ENCODE data around the gene RBM20.
"Not testable (repeated sequence)": the region's sequence is repeated elsewhere in the genome, so short reads cannot be mapped to it uniquely, and the experiment has no call there.

RBM20 gene

GRCh38 chr10:110679486-110680272 is 35.5 kb downstream of the RBM20 start:
- DNase-seq (ENCODE audit: low read depth) = no peak

DNA sequence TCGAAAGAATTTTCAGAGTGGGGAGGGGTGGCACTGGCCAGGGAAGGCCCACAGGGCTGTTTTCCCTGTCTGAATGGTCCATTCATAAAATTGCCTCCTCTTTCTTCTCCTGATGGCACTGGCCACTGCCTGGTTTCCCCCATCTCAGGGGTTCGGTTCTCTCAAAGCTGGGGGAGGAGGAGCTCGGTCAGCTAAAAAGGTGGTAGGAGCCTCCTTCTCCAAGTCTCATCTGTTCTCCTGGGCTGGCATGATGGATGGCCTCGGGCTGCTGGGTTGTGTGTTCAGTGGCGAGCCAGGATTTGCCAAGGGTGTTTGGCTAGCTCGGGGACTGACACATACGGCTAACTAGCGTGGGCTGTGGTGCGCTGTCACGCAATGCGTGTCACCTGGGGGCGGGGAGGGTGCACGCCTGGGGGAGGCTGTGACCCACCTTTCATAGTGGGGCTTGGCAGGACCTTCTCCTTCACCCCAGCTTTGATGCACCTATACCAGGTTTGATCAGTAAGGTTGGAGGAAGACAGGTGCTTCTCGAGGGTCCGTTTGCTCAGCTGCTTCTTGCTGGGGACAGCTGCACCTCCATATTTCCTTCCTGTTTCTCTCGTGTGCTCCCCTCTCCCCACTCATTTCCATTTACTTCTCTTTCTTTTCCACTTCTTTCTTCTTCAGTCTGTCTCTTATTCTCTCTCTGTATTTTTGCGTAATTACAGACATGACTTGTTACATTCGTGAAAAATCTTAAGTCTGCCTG is 36.3 kb downstream of the RBM20 start:
- DNase-seq (ENCODE audit: low read depth) = no peak

DNA sequence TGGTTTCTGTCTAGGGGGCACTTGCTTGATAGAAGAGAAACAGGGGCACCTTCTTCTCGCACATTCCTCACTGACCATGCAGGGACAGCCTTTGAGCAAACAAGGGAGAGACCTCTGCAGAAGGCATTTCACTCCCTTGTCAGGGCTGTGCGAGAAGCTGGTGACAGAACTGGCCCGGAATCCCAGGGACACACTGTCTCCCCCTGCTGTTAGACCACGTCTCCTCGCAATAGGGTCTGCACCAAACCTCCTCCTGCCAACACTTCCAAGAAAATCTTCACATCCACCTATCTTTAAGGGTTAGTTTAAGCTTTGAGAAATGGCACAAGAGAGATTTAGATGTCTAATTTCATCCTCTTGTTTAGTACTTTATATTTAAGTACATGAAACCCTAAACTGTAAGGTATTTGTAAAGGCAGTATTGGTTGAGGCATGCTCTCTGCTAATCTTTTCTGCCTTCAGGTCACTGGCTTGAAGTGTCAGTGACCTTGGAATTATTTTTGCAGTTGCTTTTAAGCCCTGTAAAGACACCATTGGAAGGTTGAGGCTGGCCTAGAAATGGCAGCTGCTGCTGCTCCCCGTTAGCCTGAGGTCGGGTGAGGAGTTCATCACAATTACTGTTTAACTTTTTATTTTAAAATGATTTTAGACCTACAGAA is 37.0 kb downstream of the RBM20 start:
- DNase-seq (ENCODE audit: low read depth) = no peak

GRCh38 chr10:110682348-110682747 is 38.2 kb downstream of the RBM20 start:
- no peak for DNase-seq (ENCODE audit: low read depth)

GRCh38 chr10:110684800-110685446 is 40.8 kb downstream of the RBM20 start:
- no peak for DNase-seq (ENCODE audit: low read depth)

DNA sequence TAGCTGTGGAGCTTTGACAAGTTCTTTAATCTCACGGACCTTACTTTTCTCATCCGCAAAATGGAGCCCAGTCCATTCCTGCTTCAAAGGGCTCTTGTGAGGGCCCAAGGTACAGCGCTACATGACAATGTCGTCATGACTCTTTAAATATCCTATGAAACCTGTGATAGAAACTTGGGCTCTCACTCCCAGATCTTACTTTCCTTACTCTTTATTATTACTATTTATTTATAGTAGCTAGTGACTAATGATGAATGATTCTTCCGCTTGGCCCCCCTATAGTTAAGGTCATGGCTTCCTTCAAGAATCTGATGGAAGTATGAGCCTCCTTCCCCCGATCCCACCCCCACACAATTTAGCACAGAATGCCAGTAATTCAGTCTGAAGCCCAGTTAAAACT is 41.9 kb downstream of the RBM20 start:
- no peak for DNase-seq (ENCODE audit: low read depth)

DNA sequence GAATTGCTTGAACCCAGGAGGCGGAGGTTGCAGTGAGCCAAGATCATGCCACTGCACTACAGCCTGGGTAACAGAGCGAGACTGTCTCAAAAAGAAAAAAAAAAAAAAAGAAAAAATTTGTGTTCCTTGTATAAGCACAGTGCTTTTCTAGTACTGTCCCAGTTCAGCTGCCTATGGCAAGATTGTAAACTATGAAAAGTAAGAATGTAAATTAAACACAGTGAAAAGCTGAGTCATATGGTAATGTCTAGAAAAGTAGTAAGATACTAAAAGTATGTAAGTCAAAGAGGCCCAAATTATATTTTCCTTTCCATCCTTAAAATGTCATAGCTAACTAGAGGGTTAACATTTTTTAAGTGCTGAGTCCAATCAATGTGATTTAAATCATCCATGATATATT is 42.8 kb downstream of the RBM20 start:
- no peak for DNase-seq (ENCODE audit: low read depth)

DNA sequence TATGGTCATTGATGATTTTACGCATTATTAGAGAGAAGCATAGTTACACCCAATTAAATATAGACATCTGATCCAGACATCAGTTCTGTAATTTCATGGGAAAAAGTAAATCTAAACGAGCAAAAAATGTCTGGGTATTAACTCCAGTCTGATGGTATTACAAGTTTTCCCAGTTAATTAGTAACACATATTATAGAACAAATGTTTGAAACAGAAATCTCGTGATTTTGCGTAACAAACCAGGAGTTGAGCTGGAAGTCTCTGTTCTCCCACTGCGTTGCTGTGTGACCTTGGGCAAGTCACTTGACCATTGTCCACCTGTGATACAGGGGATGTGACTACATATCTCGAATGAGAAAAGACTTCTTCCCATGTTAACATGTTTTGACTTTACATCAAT is 43.3 kb downstream of the RBM20 start:
- DNase-seq (ENCODE audit: low read depth) = no peak

DNA sequence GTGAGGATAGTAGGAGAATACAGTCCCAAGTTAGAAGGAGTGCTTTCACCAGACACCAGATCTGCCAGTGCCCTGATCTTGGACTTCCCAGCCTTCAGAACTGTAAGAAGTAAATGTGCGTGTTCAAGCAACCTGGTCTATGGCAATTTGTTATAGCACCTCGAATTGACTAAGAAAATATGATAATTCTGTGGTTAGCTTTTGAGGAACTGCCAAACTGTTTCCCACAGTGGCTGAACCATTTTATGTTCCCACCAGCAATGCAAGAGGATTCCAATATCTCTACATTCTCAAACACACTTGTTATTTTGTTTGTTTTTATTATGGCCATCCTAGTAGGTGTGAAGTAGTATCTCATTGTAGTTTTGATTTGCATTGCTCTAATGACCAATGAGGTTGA is 47.0 kb downstream of the RBM20 start:
- DNase-seq (ENCODE audit: low read depth) = no peak

DNA sequence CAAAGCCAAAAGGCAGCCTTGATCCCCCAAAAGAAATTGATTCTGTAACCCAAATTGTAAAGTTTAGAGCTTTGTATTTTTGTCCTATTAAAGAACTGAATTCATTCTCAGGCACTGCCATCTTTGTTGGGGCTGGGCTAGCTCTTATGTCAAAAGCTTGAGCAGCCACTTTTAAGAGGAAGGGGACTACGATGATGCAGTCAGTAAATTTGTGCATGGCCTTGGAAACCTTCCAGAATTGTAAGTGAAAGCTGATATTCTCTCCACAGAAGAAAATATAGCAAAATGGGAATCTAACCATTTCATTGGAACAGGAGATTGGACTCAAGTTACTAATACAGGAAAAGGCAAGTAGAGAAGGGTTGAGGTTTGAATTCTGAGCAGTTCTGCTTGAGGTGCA is 50.1 kb downstream of the RBM20 start:
- DNase-seq (ENCODE audit: low read depth) = no peak

- DNase-seq (ENCODE audit: low read depth) = no peak
Measured at GRCh38 chr10:110694820-110695538, 50.8 kb downstream of the RBM20 start.

- DNase-seq (ENCODE audit: low read depth) = no peak
Measured at GRCh38 chr10:110695539-110695886, 51.4 kb downstream of the RBM20 start.

DNA sequence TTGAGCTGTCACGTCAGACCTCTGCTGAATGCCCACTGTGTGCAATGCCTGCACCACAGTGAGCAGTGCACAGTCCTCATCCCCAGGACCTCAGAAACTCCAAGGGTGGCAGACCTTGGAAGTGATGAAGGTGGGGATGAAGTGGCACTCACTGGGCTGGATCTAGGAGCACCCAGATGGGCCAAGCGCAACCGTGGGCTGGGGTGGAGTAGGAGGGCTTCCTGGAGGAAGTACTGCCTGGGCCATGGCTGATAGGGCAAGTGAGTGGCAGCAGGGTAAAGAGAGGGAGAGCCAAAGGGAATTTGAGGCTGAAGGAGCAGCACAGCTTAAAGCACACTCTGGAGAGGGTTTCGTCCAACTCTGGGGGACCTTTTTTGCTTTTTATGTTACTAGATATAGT is 52.3 kb downstream of the RBM20 start:
- no peak for DNase-seq (ENCODE audit: low read depth)

GRCh38 chr10:110698340-110698739 is 54.2 kb downstream of the RBM20 start:
- no peak for DNase-seq (ENCODE audit: low read depth)

DNA sequence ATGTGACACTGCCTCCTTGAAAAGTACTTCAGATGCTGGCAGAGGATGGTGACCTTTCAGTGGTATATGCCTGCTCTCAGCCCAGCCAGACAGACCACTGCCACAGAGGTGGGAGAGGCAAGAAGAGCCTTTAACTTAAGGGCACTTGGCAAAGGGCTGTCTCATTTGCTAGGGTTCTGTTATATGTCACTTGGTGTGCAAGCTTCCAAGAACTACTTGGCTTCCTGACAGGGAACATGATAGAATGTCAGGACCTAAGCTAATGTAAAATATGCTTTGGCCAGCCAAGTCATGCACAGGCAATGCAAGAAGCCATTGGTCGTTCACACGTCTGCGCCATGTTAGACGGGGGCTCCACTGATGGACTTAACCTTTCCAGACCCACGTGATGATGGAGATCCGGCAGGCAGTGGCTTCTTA is 54.7 kb downstream of the RBM20 start:
- no peak for DNase-seq (ENCODE audit: low read depth)

GRCh38 chr10:110699859-110700468 is 55.8 kb downstream of the RBM20 start:
- no peak for DNase-seq (ENCODE audit: low read depth)

DNA sequence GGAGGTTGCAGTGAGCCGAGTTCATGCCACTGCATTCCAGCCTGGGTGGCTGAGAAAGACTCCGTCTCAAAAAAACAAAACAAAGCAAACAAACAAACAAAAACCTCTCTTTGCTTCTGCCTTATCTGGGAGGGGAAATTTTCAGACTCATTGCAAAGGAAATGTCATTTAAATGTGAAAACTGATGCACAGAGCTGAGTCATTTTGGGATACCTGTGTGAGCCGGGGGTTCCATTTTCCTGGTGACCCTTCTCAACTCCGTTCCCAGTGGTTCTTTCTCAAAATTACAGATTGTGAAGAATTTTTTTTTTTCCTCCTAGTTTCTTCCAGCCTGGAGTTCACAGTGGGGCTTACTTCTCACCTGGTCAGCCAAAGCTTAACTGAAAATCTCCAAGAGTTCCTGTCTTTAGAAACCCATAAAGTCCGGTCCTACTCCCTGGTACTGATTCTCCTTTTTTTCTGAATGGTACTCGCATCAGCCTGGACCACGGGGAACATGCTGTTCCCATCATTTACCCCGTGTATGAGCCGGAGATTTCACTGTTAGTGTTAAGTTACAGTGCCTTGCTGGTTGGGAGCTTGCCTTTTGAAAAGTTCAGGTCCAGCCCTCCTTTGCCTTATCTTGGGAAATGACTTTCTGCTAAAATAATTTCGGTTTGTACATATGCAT is 56.9 kb downstream of the RBM20 start:
- DNase-seq (ENCODE audit: low read depth) = no peak

GRCh38 chr10:110701617-110701971 is 57.5 kb downstream of the RBM20 start:
- DNase-seq (ENCODE audit: low read depth) = no peak

DNA sequence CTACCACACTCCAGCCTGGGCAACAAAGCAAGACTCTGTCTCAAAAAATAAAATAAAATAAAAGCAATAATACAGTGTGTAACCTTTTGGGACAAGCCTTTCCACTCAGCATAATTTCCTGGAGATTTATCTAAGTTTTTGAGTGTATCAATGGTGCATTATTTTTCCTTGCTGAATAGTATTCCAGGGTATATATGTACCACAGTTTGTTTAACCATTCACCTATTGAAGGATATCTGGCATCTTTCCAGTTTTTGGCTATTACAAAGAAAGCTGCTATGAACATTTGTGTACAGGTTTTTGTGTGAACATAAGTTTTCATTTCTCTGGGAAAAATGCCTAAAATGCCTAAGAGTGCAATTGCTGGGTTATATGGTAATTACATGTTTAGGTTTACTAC is 59.9 kb downstream of the RBM20 start:
- no peak for DNase-seq (ENCODE audit: low read depth)

GRCh38 chr10:110704906-110705476 is 60.9 kb downstream of the RBM20 start:
- DNase-seq (ENCODE audit: low read depth) = no peak

GRCh38 chr10:110705596-110705995 is 61.5 kb downstream of the RBM20 start:
- DNase-seq (ENCODE audit: low read depth) = not testable (repeated sequence)
